NB4 (cell line): ENCODE measurements around the gene SPRR2E.
"Not testable (repeated sequence)": the region's sequence is repeated elsewhere in the genome, so short reads cannot be mapped to it uniquely, and the experiment has no call there.

Experiments
- DNase-seq: peaks from one replicate; pipeline ENCODE4 v3.0.0; 2010; ENCODE audit warnings: low read depth
- H3K4me3 ChIP-seq: one replicate; pipeline ENCODE4 v1.5.1; 2011; ENCODE audit warnings: mild to moderate bottlenecking, low read depth, low read length, moderate library complexity
- CTCF ChIP-seq: IDR thresholded peaks from one replicate; pipeline ENCODE4 v1.5.1; 2012; ENCODE audit warnings: low read depth, low read length
- MAX ChIP-seq: IDR thresholded peaks from 2 replicates; pipeline ENCODE4 v1.6.1; 2011; ENCODE audit warnings: low read depth, low read length
- MYC ChIP-seq: IDR thresholded peaks from 2 replicates; pipeline ENCODE4 v1.6.1; 2011; ENCODE audit warnings: low read depth, low read length
- POLR2A ChIP-seq: IDR thresholded peaks from 2 replicates; pipeline ENCODE4 v1.6.1; 2011; ENCODE audit warnings: mild to moderate bottlenecking; ENCODE audit not compliant: insufficient read length; ENCODE audit errors: extremely low read depth

SPRR2E gene

GRCh38 chr1:153094426-153094825 is at the start of gene SPRR2E:
Gene SPRR2E, minus strand, starts transcription at chr1:153094526. Its CDS starts 775 bp downstream, at chr1:153093751.
- no peak within 1 kb of the TSS for H3K4me3 ChIP-seq
- TF ChIP-seq MYC (no peak), MAX (no peak), POLR2A (no peak), CTCF (no peak)
- DNase-seq, result no peak

- H3K4me3 ChIP-seq, result no peak overlapping the region
- DNase-seq, result no peak
- TF ChIP-seq MAX (no peak), CTCF (no peak), MYC (no peak), POLR2A (no peak)
Observed at GRCh38 chr1:153141377-153141776, 47.1 kb upstream of the SPRR2E start.

GRCh38 chr1:153140484-153140883 is 46.2 kb upstream of the SPRR2E start:
- no peak overlapping the region for H3K4me3 ChIP-seq
- no peak for TF ChIP-seq POLR2A
- no peak for TF ChIP-seq MAX
- TF ChIP-seq MYC, result no peak
- TF ChIP-seq CTCF, result no peak
- DNase-seq, result no peak

- TF ChIP-seq MAX, result no peak
- no peak for TF ChIP-seq CTCF
- TF ChIP-seq POLR2A, result no peak
- no peak for TF ChIP-seq MYC
- no peak for DNase-seq
- H3K4me3 ChIP-seq, result no peak overlapping the region
Observed at GRCh38 chr1:153133743-153134142, 39.4 kb upstream of the SPRR2E start.

- no peak for DNase-seq
- no peak for TF ChIP-seq POLR2A
- no peak for TF ChIP-seq CTCF
- TF ChIP-seq MAX, result no peak
- no peak for TF ChIP-seq MYC
- no peak overlapping the region for H3K4me3 ChIP-seq
Observed at GRCh38 chr1:153133267-153133666, 38.9 kb upstream of the SPRR2E start.

GRCh38 chr1:153128688-153129087 is 34.4 kb upstream of the SPRR2E start:
- H3K4me3 ChIP-seq, DNase-seq: not testable (repeated sequence)
